Ascending aorta (tissue), 2 donors: ENCODE results near the gene CNOT8. TPM values are rescaled to one million over a fixed set of nuclear protein-coding genes. Genes with fewer than 3 reads are reported as not detected.

Source experiments
- DNase-seq, 2 donors: peaks; one replicate each; pipeline ENCODE4 v3.0.0-alpha.2; 2019; ENCODE audit warnings: low spot score in 2 of 2
- H3K27ac ChIP-seq, 2 donors: fragments of 200-600 bp; sonication (generic); one replicate each; pipeline ENCODE4 v1.5.1; 2016 to 2017; ENCODE audit warnings: mild to moderate bottlenecking in 1 of 2
- H3K27me3 ChIP-seq: fragments of 200-600 bp; sonication (generic); one replicate; pipeline ENCODE4 v1.5.1; 2017
- H3K36me3 ChIP-seq, 2 donors: fragments of 200-600 bp; sonication (generic); one replicate each; pipeline ENCODE4 v1.5.1; 2016
- H3K4me1 ChIP-seq, 2 donors: fragments of 200-600 bp; sonication (generic); one replicate each; pipeline ENCODE4 v1.5.1; 2016 to 2017; ENCODE audit warnings: mild to moderate bottlenecking in 1 of 2
- H3K4me3 ChIP-seq, 2 donors: fragments of 200-600 bp; sonication (generic); one replicate each; pipeline ENCODE4 v1.5.1; 2016 to 2017; ENCODE audit warnings: mild to moderate bottlenecking in 1 of 2
- H3K9me3 ChIP-seq, 2 donors: fragments of 200-600 bp; sonication (generic); one replicate each; pipeline ENCODE4 v1.5.1; 2016
- CTCF ChIP-seq, 3 experiments: fragments of 200-600 bp in 2 of 3; fragments of 450-650 bp in 1 of 3; sonication (generic) in 2 of 3; IDR thresholded peaks; one replicate each; pipeline ENCODE4 v1.5.1; 2016 to 2019; ENCODE audit warnings: antibody characterized with exemption in 3 of 3, mild to moderate bottlenecking in 1 of 3, moderate library complexity in 1 of 3
- intact Hi-C: fragments of 100-400 bp; cut with DNase I; formaldehyde crosslinking; loops from one replicate; pipeline ENCODE4 v1.15.1; 2023
- total RNA-seq: library from RNA; depleted of rRNA; stranded (reverse); fragments of >200 nt; gene quantifications from one replicate; pipeline ENCODE4 v1.1.0, GENCODE V29; 2016

The CNOT8 gene
- total RNA-seq, 1 donor from 2014 or later: 32.1 TPM

GRCh38 chr5:154862766-154863165, 4.3 kb downstream of the CNOT8 start:
- TF ChIP-seq CTCF (IDR thresholded peaks at IDR 0.05): no peak
- peak in 1 of 2 donors; percentile 8 for DNase-seq
- Histone ChIP-seq H3K4me1 (peaks cover 0 to 17% of the 10 kb centered on the region in 2 donors), H3K27me3 (no peaks in the 10 kb centered on the region), H3K27ac (no peak overlapping the region), H3K9me3 (no peaks in the 10 kb centered on the region), H3K4me3 (no peak overlapping the region), H3K36me3 (peaks cover 28 to 40% of the 10 kb centered on the region in 2 donors)
- intact Hi-C loops: no loop called here

GRCh38 chr5:154863291-154864080, 5.1 kb downstream of the CNOT8 start:
- H3K27ac ChIP-seq: no peak overlapping the region
- H3K36me3 ChIP-seq: peaks cover 28 to 45% of the 10 kb centered on the region in 2 donors
- H3K4me3 ChIP-seq: no peak overlapping the region
- intact Hi-C loops: no loop called here
- TF ChIP-seq CTCF (IDR thresholded peaks at IDR 0.05): no peak
- DNase-seq: peak in 1 of 2 donors; percentile 38
- no peaks in the 10 kb centered on the region for H3K27me3 ChIP-seq
- no peaks in the 10 kb centered on the region for H3K9me3 ChIP-seq
- H3K4me1 ChIP-seq: peaks cover 0 to 17% of the 10 kb centered on the region in 2 donors

- TF ChIP-seq CTCF (IDR thresholded peaks at IDR 0.05): no peak
- Histone ChIP-seq H3K9me3 (no peaks in the 10 kb centered on the region), H3K27me3 (no peaks in the 10 kb centered on the region), H3K36me3 (peaks cover 29 to 53% of the 10 kb centered on the region in 2 donors), H3K4me3 (no peak overlapping the region), H3K27ac (no peak overlapping the region), H3K4me1 (peaks cover 0 to 6% of the 10 kb centered on the region in 2 donors)
- intact Hi-C loops: no loop called here
- no peak for DNase-seq
Measured at GRCh38 chr5:154865466-154866184, 7.2 kb downstream of the CNOT8 start.

GRCh38 chr5:154866841-154867240, 8.4 kb downstream of the CNOT8 start:
- Histone ChIP-seq H3K9me3 (no peaks in the 10 kb centered on the region), H3K4me1 (no peaks in the 10 kb centered on the region), H3K27ac (no peak overlapping the region), H3K27me3 (no peaks in the 10 kb centered on the region), H3K36me3 (peaks cover 40 to 63% of the 10 kb centered on the region in 2 donors), H3K4me3 (no peak overlapping the region)
- no peak for TF ChIP-seq CTCF (IDR thresholded peaks at IDR 0.05)
- DNase-seq: no peak
- intact Hi-C loops: no loop called here

- H3K27ac ChIP-seq: no peak overlapping the region
- H3K4me1 ChIP-seq: peaks cover 0 to 7% of the 10 kb centered on the region in 2 donors
Measured at GRCh38 chr5:154868702-154869101, 10.3 kb downstream of the CNOT8 start.

More at GRCh38 chr5:154868702-154869101, 10.3 kb downstream of the CNOT8 start:
- Histone ChIP-seq H3K4me3 (no peak overlapping the region), H3K9me3 (no peaks in the 10 kb centered on the region), H3K27me3 (no peaks in the 10 kb centered on the region), H3K36me3 (peaks cover 58 to 76% of the 10 kb centered on the region in 2 donors)
- intact Hi-C loops: no loop called here
- TF ChIP-seq CTCF (IDR thresholded peaks at IDR 0.05): no peak
- no peak for DNase-seq
